GM21528 (cell line): ENCODE measurements around the gene ELMOD1.

Source experiments
- ATAC-seq: cut with Tn5 transposase; IDR thresholded peaks from one replicate; pipeline ENCODE4 v1.9.1; 2021; ENCODE audit warnings: mild to moderate bottlenecking, moderate library complexity; ENCODE audit not compliant: unreplicated experiment, low FRiP score

ELMOD1 gene

DNA sequence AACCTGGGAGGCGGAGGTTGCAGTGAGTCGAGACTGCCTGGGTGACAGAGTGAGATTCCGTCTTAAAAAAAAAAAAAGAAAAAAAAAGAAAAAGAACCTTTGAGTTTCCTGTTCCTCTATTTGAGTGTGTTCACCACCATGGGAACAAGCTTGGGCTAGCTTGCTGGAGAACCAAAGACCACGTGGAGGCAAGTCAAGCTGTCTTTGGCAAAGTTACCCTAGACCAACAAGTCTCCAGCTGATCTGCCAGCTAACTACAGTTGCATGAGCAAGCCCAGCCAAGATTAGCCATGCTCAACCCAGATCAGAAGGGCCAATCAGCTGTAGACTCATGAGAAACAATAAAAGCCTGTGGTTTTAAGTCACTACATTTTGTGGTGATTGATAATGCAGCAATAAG lies 91.2 kb downstream of the ELMOD1 start:
- no peak for ATAC-seq

DNA sequence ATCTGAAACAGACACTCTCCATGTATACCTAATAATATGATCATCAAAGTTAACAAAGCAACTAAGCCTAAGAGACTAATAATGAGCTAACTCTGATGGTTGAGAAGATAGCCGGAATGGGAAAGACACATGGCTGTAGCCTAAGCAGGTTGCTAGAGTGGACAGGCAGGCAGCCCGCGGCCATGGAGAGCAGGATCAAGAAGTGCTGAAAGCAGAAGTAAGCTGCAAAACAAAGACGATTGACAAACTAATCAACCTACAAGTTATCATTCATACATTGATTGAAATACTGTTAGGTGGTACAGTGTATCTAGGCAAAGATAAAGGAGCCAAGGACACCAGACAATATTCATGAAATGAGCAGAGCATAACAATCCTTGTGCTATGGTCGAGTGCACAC lies 91.6 kb downstream of the ELMOD1 start:
- no peak for ATAC-seq

DNA sequence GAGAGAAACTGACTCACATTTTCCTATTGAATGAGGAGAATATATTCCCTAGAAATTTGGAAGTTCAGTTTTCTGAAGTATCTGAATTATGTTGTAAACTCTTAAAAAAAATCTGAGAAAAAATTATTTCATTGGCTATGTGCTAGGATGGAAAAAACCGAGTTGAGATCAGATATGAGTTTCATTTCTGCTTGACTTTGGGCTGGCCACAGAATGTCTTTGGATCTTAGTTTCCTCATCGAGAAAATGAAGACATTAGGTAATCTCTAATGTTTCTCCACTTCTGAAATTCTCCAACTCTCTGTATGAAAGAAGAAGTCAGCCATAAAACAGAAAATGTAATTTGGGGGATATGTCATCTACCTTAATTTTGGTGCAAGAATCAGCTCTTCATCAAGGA lies 92.1 kb downstream of the ELMOD1 start:
- no peak for ATAC-seq

DNA sequence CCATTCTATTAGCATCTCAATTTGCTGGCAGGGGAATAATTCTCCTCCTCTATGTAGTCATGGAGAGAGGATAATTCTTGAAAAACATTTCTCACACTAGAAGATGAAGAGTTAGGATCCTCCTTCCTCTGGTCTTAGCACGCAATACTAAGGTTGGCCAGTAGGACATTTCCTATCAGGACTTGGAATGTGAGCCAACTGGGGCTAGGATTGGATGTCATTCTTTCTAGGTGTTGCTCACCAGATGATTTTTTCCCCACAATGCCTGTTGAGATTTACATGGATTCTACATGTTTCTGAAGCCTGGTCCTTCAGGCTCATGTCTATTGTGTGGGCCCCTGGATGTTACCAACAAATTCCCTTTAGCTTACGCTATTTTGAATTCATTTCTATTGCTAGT lies 92.9 kb downstream of the ELMOD1 start:
- ATAC-seq = no peak

DNA sequence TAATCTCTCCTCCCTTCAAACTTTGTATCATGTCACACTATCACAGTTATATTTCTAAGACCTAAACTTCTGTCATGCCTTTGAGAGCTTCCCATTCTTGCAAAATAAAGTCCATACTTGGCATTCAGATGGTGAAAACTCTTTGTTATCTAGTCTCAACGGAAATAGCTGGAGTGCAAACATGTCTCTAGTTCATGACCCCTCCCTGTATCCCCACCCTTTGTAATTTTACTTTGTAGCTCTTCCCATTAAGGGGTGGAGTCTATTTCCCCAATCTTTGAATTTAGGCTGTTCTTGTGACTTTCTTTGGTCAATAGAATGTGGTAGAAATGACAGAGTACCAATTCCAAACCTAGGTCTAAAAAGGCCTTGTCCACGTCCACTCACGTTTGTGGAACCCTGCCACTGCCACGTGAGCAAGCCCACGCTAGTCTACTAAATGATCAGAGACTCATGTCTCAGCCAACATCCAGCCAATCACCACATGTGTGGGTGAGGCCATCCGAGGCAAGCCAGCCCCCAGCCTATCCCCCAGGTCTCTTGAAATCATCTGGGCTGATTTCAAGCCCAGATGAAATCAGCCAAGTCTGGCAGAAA lies 97.5 kb downstream of the ELMOD1 start:
- no peak for ATAC-seq

DNA sequence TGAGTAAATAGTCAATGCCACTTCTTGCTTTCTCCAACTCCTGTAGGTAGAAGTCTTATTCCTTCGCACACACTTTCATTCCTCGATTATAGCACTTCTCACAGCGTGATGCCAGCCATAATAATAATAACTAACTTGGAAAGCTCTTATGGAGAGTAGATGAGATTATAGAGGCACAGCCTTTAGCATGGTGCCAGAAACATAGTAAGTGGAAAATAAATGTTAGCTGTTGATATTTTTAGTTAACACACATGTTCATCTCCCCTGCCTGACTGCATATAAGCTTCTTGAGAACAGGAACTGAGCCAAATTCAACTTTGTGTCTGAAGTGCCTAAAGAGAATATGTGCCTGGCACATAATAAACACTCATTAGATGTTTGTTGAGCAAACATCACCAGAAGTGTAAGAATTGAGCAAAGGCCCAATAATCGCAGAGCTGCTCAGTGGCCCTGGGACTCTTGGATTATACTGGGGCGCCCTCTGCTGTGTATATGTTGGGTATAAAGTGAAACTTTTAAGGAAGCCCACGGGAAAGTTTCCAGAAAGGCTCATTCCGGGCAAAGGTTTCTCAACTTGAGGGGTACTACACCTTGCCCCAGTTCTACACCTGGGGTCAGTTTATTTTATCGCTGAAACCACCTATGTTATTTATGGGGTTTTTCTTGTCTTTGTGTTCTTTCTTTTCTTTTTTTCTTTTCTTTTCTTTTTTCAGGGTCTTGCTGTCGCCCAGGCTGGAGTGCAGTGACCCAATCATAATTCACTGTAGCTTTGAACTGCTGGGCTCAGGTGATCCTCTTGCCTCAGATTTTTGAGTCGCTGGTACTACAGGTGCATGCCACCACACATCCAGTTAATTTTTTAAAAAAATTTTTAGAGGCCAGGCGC lies 98.6 kb downstream of the ELMOD1 start:
- ATAC-seq = no peak

DNA sequence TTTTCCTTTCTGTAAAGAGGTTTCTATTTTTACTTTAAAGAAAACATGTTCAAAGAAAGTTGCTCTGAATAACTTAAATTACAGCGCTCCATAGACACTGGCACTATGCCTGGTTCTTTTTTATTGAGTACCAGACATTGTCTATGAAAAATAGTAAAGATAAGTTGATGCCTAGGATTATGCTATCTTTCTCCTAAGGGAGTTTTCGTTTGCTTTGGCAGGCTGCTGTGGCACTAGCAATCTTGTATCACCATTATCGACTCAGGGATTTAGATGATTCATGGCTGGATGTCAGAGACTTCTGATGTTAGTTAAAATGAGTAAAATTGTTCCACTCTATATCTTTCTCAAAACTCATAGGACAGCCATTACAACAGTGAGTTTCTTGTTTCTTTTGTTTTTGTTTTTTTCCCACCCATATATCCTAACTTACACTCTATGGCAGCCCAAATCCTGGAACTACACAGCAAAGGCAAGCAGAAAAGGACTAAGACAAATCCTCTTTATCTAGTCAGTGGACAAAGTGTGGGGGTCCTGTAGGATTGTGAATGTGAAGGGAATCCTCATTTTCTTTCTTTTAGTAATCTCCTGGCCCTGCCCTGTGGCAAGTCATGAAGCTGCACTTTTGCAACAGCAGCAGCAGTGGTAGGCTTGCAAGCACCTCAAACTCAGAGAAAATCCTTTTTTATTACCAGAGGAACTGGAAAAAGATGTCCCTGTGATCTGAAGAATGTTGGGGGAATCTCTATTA lies 100.2 kb downstream of the ELMOD1 start:
- no peak for ATAC-seq

DNA sequence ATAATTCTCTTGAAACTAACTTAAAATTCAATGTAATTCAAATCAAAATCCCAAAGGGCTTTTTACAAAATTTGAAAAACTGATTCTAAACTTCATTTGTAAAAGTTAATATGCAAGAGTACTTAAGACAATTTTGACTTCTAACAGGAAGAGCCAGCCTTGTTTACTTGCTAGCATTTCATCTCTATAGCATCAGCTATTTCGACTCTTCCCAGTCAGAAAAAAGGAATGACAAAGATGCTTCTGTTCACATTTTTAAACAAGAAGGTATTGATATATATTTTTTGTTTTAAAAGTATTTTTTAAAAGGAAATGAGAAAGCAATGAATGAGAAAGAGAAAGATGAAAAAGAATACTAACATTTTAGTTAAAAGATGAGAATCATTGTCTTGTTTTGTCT lies 104.5 kb downstream of the ELMOD1 start:
- no peak for ATAC-seq

DNA sequence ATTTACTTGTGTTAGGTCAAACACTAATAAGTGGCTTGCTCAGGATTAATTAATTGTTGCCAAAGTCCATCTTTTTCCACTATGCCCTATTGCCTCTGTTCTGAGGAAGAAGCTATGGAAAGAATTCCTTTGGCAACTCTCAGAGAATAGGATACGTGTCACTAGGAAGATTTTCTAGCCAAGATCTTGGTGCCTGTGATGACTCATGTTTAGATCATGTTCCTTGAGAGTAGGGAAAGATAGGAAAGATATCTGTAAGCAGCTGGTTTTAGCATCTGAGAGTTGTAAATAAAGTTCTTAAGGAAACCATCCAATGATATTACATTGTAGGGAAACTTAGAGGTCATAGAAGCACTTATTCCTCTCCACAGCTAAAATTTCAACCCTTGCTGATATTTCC lies 105.2 kb downstream of the ELMOD1 start:
- no peak for ATAC-seq

DNA sequence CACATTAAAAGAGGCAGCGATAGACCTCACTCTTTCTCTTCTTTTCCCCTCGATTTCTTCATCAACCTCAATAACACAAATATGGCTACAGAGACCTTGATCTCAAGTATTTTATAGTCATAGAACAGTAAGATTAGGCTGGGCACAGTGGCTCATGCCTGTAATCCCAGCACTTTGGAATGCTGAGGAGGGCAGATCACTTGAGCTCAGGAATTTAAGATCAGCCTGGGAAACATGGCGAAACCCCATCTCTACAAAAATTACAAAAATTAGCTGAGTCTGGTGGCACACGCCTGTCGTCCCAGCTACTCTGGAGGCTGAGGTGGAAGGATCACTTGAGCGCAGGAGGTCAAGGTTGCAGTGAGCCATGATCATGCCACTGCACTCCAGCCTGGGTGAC lies 106.3 kb downstream of the ELMOD1 start:
- no peak for ATAC-seq

DNA sequence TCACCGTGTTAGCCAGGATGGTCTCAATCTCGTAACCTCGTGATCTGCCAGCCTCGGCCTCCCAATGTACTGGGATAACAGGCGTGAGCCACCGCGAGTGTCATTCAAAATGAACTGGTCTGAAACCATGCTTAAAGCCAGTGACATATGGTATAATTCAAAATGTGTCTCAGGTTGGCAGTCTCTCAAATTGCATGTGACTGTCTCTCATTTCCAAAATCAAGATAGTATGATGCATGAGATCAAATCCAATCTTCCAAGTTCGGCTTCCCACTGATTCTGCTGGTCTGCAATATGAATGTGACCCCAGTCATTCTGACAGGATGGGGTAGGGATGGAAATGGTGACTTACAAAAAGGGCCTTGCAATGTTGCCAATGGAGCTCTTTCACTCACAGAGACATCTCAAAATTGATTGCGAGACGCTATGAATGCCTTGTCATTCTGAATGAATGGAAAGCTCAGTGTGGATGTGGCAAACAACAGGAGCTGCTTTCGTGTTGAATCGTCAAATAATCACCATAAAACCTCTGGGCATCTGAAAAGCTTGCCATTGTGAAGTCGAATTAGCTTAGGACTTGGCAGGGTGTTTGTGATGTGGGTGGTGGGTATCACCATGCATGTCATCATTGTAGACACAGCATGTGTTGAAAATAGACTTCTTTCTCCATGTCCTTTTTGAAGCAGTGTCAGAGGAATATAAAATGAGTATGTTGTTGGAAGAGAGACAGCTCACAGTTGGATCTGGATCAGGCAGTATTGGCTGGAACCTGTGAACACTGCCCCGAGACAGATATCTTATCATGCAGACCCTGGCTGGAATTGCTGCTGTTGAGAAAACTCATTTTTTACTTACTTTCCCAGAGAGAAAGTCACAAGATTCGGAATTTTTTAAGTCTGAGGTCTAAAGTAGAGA lies 108.7 kb downstream of the ELMOD1 start:
- no peak for ATAC-seq

DNA sequence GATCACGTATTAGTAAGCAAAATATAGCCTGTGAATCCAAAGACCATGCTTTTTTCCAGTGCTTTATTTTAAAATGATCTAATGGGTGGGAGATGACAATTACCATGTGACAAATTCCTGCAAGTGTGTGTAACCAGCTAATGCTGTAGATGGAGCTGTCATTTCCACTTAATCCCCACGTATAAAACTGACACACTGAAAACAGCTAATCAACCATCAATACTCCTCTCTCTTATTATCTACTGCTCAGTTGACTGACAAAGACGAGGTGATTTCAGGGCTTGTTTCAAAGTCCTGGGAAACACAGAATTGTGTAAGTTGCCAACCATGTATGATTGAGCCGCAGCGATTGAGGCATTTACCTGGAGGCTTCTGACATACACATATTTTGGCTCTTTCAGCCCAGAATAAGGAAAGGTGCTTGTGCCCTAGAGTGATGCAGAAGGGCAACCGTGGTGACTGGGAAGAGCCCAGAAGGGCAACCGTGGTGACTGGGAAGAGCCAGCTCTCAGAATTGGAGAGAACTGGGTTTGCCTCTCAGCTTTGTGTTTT lies 111.2 kb downstream of the ELMOD1 start:
- ATAC-seq = no peak

DNA sequence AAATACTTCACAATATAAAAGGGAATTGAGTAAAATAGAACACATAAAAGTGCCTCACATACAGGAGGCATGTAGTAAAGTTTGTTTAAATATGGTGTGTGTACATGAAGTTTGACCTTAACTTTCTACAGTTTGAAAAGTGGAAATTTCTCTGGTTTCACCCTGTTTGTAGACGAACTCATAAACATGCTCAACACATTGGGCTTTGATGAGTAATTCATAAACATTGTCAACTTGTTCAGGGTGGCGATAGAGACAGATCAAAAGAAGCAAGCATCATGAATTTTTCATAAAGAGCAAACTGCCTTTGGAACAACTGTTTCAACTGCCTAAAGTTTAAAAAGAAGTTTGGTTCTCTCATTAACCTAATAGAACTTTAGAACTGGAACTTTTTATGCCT lies 111.8 kb downstream of the ELMOD1 start:
- no peak for ATAC-seq

DNA sequence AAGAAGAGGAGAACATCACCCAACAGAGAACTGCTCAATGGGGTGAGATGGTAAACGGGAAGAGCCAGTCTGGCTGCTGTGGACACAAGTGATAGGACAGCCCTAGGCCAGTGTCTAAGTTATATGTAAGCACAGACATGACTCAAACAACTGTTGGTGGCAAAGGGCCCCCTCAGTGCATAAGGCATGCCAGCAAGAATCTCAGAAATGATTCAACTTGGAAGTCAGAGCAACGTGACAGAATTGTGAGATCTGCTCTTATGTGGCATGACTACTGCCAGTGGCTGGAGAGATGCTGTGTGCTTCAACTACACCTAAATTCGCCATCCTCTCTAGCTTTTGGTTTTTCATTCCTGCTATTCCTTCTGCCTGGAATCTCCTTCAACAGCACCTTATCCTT lies 113.5 kb downstream of the ELMOD1 start:
- no peak for ATAC-seq

DNA sequence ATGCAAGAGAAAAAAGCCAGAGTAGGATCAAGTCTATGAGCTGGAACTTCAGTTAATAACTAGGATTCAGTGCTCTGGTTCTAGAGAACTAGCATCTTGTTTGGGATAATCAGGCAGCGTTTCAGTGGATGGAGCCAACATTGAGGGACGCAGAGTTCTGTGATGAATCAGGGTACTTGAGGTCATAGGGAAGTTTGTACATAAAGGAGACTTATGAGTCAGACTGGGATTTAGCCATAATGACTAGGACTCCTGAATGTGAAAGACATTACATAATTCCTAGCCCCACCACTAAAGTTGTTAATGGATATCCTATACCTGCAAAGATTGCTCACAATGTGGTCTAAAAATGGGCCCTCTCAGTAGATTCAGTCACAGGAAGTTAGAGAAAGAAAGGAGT lies 114.1 kb downstream of the ELMOD1 start:
- no peak for ATAC-seq

DNA sequence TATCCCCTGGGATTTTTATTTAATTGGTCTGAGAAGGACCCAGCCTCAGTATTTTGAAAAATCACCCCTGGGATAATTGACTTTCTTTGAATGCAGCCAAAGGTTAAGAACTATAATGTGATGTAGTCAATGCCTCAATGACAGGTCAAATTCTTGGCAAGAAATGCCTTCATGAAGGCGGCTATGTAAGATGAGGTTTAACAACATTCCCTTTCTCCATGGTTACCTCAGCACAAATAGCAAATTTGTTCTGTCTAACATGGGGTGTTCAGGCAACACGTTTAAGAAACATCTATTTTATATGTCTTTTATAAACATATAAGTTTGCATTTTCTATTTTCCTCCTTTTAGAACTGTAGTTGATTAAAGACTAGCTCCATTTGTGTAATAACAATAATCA lies 115.6 kb downstream of the ELMOD1 start:
- ATAC-seq = no peak

DNA sequence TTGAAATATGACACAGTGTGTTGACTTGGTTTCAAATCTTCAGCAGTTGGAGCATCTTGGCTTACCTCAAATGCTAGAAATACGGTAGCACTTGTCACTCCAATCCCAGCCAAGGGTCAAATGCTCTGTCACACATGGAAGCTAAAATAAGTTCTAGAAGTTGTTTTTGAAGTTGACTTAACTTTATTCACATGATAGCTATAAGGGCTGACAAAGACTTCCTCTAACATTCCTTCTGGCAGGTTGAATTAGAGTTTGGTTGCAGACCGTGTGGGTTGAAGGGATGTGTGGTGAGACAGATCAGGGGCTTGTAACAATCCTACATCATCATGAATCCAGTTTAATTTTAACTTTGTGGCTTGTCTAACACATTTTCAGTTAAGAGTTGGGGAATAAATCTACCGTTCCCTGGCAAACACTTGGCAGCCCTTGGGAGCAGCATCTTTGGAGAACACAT lies 116.3 kb downstream of the ELMOD1 start:
- ATAC-seq = no peak

DNA sequence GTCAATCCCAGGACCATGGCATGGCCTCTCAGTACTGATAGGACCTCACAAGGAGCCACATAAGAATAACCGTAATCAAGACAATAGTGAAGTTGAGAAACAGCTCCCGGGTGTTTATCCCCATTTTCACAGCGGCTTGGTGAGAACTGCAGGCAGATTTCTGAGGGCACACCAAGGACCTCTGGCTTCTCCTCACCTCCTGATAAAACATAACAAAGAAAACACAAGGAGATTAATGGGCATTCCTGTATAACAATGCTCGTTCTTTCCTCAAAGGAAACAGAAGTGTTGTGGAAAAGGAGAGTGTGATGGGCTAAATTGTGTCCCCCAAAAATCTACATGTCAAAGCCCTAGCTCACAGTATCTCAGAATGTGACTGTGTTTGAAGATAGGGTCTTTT lies 116.9 kb downstream of the ELMOD1 start:
- no peak for ATAC-seq

DNA sequence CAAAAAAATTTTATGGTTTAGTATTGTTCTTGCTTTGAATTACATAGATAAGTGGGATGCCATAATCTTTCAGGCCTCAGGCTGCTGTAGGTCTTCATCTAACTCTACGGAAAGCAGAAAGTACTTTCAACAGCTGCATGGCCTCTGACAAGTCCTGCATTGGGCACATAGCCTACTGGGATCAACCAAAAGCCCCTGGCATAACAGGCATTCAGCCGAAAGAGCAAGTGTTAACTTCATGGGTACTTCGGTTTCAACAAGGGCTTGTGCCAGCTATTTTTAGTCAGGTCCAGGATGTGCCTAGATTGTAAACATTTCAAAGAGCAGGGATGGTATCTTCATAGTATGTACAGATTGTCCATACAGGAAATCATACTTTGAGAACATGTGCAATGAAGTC lies 117.8 kb downstream of the ELMOD1 start:
- ATAC-seq = no peak

DNA sequence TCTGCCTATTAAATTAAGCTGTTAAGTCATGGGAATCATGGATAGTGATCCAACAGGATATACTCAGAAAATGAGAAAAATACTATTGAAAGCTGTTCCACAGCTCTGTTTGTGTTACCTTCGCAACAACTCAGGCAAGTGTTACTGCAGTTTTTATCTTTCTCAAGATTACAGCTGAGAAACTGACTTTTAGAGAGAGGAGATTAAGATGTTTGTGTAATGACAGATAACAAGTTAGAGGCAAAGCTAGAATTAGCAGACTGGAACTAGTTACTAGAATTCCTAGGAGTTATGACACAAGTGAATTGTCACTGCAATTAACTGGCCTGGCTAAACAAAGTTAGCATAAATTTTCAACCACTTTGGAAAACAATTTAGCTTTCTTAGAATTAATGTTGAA lies 119.4 kb downstream of the ELMOD1 start:
- no peak for ATAC-seq
